Lung (tissue), 12 donors: Measurements from ENCODE around the gene RAB44. TPM values are rescaled to one million over a fixed set of nuclear protein-coding genes. Genes with fewer than 3 reads are reported as not detected.

Experiments used
- ATAC-seq: fragments of 200-7000 bp; cut with Tn5 transposase; one replicate; pipeline ENCODE4 v1.9.1; 2020; ENCODE audit warnings: moderate number of reproducible peaks; ENCODE audit not compliant: insufficient read depth, low FRiP score
- DNase-seq, 3 donors: peaks; one replicate each; pipeline ENCODE4 v3.0.0-alpha.2; 2013 to 2017
- H3K27ac ChIP-seq, 2 donors: one replicate each; pipeline ENCODE4 v1.5.1; 2013; ENCODE audit warnings: mild to moderate bottlenecking in 2 of 2, moderate library complexity in 2 of 2, control low read depth in 1 of 2, inconsistent platforms in 1 of 2, low read depth in 1 of 2, low read length in 1 of 2
- H3K27me3 ChIP-seq, 3 donors: one replicate each; pipeline ENCODE4 v1.5.1; 2013; ENCODE audit warnings: low read length in 2 of 3; ENCODE audit not compliant: control insufficient read depth in 3 of 3, insufficient read depth in 3 of 3
- H3K36me3 ChIP-seq, 4 donors: one replicate each; pipeline ENCODE4 v1.5.1; 2013; ENCODE audit warnings: low read length in 4 of 4, mild to moderate bottlenecking in 1 of 4, moderate library complexity in 1 of 4; ENCODE audit not compliant: control insufficient read depth in 4 of 4, insufficient read depth in 4 of 4
- H3K4me1 ChIP-seq, 5 donors: one replicate each; pipeline ENCODE4 v1.5.1; 2013; ENCODE audit warnings: low read length in 5 of 5, mild to moderate bottlenecking in 2 of 5, moderate library complexity in 1 of 5; ENCODE audit not compliant: control insufficient read depth in 5 of 5, insufficient read depth in 5 of 5
- H3K4me3 ChIP-seq: one replicate; pipeline ENCODE4 v1.5.1; 2013; ENCODE audit warnings: mild to moderate bottlenecking, control low read depth, moderate library complexity
- H3K9ac ChIP-seq, 2 donors: one replicate each; pipeline ENCODE4 v1.5.1; 2013; ENCODE audit warnings: low read length in 2 of 2, control low read depth in 1 of 2; ENCODE audit not compliant: insufficient read depth in 1 of 2
- H3K9me3 ChIP-seq, 4 donors: one replicate each; pipeline ENCODE4 v1.5.1; 2013; ENCODE audit warnings: low read length in 3 of 4, mild to moderate bottlenecking in 1 of 4, moderate library complexity in 1 of 4; ENCODE audit not compliant: control insufficient read depth in 4 of 4, insufficient read depth in 3 of 4
- WGBS, 2 donors: extraction: QIAGEN DNeasy Blood & Tissue Kit; methylation state at CpG; one replicate each; pipeline ENCODE4 v1.1.7; 2013; 5-methylcytosine and 5-hydroxymethylcytosine counted together
- polyA plus RNA-seq, 2 donors: library from polyadenylated mRNA; stranded (reverse); fragments of 200-250 nt; gene quantifications; one replicate each; pipeline ENCODE4 v1.2.1, GENCODE V29; 2013
- total RNA-seq, 2 donors: library from RNA; depleted of rRNA in 1 of 2; stranded (reverse); fragments of >200 nt in 1 of 2; gene quantifications; one replicate each; pipeline ENCODE4 v1.2.1, GENCODE V29; 2014 to 2021
- TF ChIP-seq, protein P1 (sequence below): IDR thresholded peaks from 2 replicates; pipeline ENCODE4 v1.5.1; 2012; ENCODE audit warnings: mild to moderate bottlenecking; ENCODE audit errors: control extremely low read depth, extremely low read depth
- donor health status: control.
- donor health status: control.
- donor health status: Bipolar disorder and iron deficiency.
- donor health status: healthy.
- donor health status: DM: yes; HTN: yes; CAD: no.

The RAB44 gene
- total and polyA plus RNA-seq, 4 donors: 0.26 to 1.5 (median 0.91) TPM

DNA sequence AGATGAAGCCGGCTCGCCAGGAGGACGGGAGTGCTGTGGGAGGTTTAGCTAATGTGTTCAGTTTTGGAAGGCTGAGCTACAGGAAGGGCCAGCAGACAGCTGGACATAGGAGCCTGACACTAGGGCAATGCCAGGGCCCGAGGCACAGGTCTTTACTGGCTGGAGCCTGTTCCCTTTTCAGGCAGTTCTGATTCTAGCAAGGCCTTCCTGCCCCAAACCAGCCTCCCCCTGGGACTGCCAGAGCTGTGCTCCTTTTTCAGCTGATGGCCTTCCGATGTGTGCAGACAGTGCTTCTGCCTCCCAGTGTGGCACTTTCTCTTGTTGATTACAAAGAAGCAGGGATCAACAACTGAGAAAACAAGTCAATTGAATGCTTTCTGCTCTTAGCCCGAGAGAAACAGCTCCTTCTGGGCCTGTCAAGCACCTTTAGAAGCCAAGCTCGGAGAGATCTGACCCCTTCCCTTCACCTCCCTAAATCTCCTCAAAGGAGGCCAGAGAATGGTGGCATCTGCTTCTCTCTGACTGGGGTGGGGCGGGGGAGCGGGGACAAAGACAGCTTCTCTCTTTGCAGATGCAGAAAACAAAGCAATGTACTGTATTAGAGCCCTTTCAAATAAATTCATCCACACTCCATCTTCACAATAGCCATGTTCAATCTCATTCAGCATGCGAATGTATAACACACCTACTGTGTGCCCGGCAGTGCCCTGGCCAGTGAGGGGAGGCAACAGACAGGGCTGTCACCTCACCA is 63.2 kb downstream of the RAB44 start:
- H3K9ac ChIP-seq: no peak overlapping the region
- H3K9me3 ChIP-seq: no peaks in the 10 kb centered on the region
- 88 to 93% methylated on average over 11 of the region's 11 CpGs for WGBS, 2 donors
- peaks cover 0 to 6% (median 0%) of the 10 kb centered on the region in 5 donors for H3K4me1 ChIP-seq
- H3K36me3 ChIP-seq: no peaks in the 10 kb centered on the region
- no peak for DNase-seq
- H3K27ac ChIP-seq: no peak overlapping the region
- no peak overlapping the region for H3K4me3 ChIP-seq
- TF ChIP-seq, protein P1, sequence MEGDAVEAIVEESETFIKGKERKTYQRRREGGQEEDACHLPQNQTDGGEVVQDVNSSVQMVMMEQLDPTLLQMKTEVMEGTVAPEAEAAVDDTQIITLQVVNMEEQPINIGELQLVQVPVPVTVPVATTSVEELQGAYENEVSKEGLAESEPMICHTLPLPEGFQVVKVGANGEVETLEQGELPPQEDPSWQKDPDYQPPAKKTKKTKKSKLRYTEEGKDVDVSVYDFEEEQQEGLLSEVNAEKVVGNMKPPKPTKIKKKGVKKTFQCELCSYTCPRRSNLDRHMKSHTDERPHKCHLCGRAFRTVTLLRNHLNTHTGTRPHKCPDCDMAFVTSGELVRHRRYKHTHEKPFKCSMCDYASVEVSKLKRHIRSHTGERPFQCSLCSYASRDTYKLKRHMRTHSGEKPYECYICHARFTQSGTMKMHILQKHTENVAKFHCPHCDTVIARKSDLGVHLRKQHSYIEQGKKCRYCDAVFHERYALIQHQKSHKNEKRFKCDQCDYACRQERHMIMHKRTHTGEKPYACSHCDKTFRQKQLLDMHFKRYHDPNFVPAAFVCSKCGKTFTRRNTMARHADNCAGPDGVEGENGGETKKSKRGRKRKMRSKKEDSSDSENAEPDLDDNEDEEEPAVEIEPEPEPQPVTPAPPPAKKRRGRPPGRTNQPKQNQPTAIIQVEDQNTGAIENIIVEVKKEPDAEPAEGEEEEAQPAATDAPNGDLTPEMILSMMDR: no peak
- no peaks in the 10 kb centered on the region for H3K27me3 ChIP-seq
- no peak for ATAC-seq

DNA sequence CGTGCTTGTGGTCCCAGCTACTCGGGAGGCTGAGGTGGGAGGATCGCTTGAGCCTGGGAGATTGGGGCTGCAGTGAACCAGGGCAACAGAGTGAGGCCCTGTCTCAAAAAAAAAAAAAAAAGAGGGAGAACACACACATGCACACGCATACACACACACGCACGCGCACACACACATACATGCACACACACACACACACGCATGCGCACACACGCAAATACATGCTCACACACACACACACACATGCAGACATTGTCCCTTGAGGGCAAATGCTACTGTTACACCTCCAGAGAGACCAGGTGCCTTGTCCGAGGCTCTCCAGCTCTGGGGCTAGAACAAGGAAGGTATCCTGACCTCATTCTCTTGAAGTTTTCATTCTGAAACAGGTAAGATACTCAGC is 64.5 kb downstream of the RAB44 start:
- Histone ChIP-seq H3K9ac (no peak overlapping the region), H3K4me3 (no peak overlapping the region), H3K36me3 (no peaks in the 10 kb centered on the region), H3K9me3 (no peaks in the 10 kb centered on the region), H3K4me1 (peaks cover 0 to 7% (median 0%) of the 10 kb centered on the region in 5 donors), H3K27me3 (no peaks in the 10 kb centered on the region), H3K27ac (no peak overlapping the region)
- DNase-seq (no peak), ATAC-seq (no peak)
- WGBS, 2 donors: 95 to 98% methylated on average over 11 of the region's 11 CpGs
- TF ChIP-seq, protein P1: no peak

DNA sequence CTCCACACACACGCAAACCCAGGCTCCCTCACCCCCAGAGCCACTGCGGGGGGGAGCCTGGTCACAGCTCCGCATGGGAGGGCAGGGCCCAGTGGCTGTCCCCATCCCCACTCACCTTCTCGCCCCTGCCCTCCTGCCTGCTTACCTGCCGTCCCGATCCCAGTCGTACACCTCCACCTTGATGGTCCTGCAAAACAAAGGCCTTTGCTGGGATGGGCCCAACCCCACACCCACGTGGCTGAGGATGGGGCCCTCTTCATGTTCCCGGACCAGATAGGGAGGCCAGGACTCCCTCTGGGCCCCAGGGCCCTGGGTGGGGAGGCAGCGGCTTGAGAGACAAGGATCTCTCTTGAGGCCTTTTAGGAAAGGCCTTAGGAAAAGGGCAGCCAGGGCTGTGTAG is 67.6 kb downstream of the RAB44 start:
- H3K27ac ChIP-seq: no peak overlapping the region
- no peak overlapping the region for H3K9ac ChIP-seq
- no peaks in the 10 kb centered on the region for H3K27me3 ChIP-seq
- H3K4me1 ChIP-seq: peaks cover 0 to 11% (median 0%) of the 10 kb centered on the region in 5 donors
- no peak overlapping the region for H3K4me3 ChIP-seq
- 79 to 92% methylated on average over 10 of the region's 10 CpGs for WGBS, 2 donors
- TF ChIP-seq, protein P1: no peak
- H3K9me3 ChIP-seq: no peaks in the 10 kb centered on the region
- no peaks in the 10 kb centered on the region for H3K36me3 ChIP-seq
- ATAC-seq (no peak), DNase-seq (no peak)
